Effector CD8-positive, alpha-beta T cell (primary cell): ENCODE results near the gene CD209.

ENCODE experiments used
- DNase-seq: peaks from one replicate; lab custom pipeline; 2025; lab: John Stamatoyannopoulos, UW

CD209 gene

GRCh38 chr19:7738023-7738422 is 9.3 kb downstream of the CD209 start:
- no peak for DNase-seq

- no peak for DNase-seq
These were observed 10.1 kb downstream of the CD209 start for GRCh38 chr19:7737215-7737614.

- no peak for DNase-seq
These were observed 11.2 kb downstream of the CD209 start for GRCh38 chr19:7736148-7736547.

- DNase-seq, result no peak
These were observed 12.8 kb downstream of the CD209 start for GRCh38 chr19:7734220-7735203.

- no peak for DNase-seq
These were observed 14.0 kb downstream of the CD209 start for GRCh38 chr19:7733376-7733775.

GRCh38 chr19:7732045-7732444 is 15.3 kb downstream of the CD209 start, which contains the start of gene CLEC4G:
Gene CLEC4G, minus strand, starts transcription at chr19:7732110. Its CDS starts 8 bp downstream, at chr19:7732102.
- no peak for DNase-seq

- DNase-seq, result no peak
These were observed 15.7 kb downstream of the CD209 start for GRCh38 chr19:7731615-7732014.

GRCh38 chr19:7731218-7731595 is 16.1 kb downstream of the CD209 start:
- DNase-seq, result no peak

GRCh38 chr19:7730286-7731217 is 16.8 kb downstream of the CD209 start:
- DNase-seq, result no peak

- no peak for DNase-seq
These were observed 17.5 kb downstream of the CD209 start for GRCh38 chr19:7729831-7730285.

GRCh38 chr19:7729211-7729610 is 18.1 kb downstream of the CD209 start:
- no peak for DNase-seq

GRCh38 chr19:7725791-7726190 is 21.5 kb downstream of the CD209 start:
- DNase-seq, result no peak

- DNase-seq, result no peak
These were observed 25.1 kb downstream of the CD209 start for GRCh38 chr19:7722231-7722651.

GRCh38 chr19:7720351-7720750 is 27.0 kb downstream of the CD209 start:
- no peak for DNase-seq

GRCh38 chr19:7718668-7719067 is 28.7 kb downstream of the CD209 start:
- no peak for DNase-seq

- no peak for DNase-seq
These were observed 30.6 kb downstream of the CD209 start for GRCh38 chr19:7716762-7717161.

GRCh38 chr19:7715671-7716070 is 31.7 kb downstream of the CD209 start:
- no peak for DNase-seq

GRCh38 chr19:7710616-7711015 is 36.7 kb downstream of the CD209 start:
- no peak for DNase-seq

- no peak for DNase-seq
These were observed 37.3 kb downstream of the CD209 start for GRCh38 chr19:7709932-7710460.

- no peak for DNase-seq
These were observed 40.3 kb downstream of the CD209 start for GRCh38 chr19:7706955-7707456.

- DNase-seq, result no peak
These were observed 41.0 kb downstream of the CD209 start for GRCh38 chr19:7706188-7706954.
